ENCODE data around the gene CD47.

Gene CD47

GRCh38 chr3:108001457-108001856 lies 89.4 kb downstream of the CD47 start:
- Histone ChIP-seq H3K4me2 (peak overlapping the region in 2 of 11 experiments; percentile 57 to 79; a peak in 4 of 22 replicates), H3K9ac (no peak overlapping the region), H4K20me1 (0 out of 22 replicates have a peak, but pooled peaks cover 0 to 3% (median 0%) of the 10 kb centered on the region in 11 experiments), H3K27ac (no peak overlapping the region), H3K36me3 (no peaks in the 10 kb centered on the region), H3K27me3 (peaks cover 0 to 17% (median 0%) of the 10 kb centered on the region in 11 experiments; a peak in 7 of 22 replicates), H3K4me3 (no peak overlapping the region), H3K4me1 (peaks cover 27 to 68% (median 28%) of the 10 kb centered on the region in 10 experiments), H3K9me3 (replicated peaks in 1 of 11) (peaks cover 0 to 6% (median 0%) of the 10 kb centered on the region in 11 experiments; a peak in 2 of 22 replicates)
- no peak for TF ChIP-seq Cebpa-rat (IDR thresholded peaks at IDR 0.05)

GRCh38 chr3:107999215-107999775 lies 91.5 kb downstream of the CD47 start:
- Histone ChIP-seq H3K4me2 (no peak overlapping the region), H3K27ac (no peak overlapping the region)
- TF ChIP-seq Cebpa-rat (IDR thresholded peaks at IDR 0.05) = no peak

GRCh38 chr3:107997671-107998070 lies 93.2 kb downstream of the CD47 start:
- no peaks in the 10 kb centered on the region for H4K20me1 ChIP-seq

More at GRCh38 chr3:107999215-107999775, 91.5 kb downstream of the CD47 start:
- peaks cover 6 to 66% (median 8%) of the 10 kb centered on the region in 10 experiments for H3K4me1 ChIP-seq
- H3K9ac ChIP-seq = no peak overlapping the region
- H3K9me3 ChIP-seq (replicated peaks in 1 of 11) = peaks cover 0 to 6% (median 0%) of the 10 kb centered on the region in 11 experiments; a peak in 2 of 22 replicates
- H3K4me3 ChIP-seq = no peak overlapping the region
- H3K36me3 ChIP-seq = no peaks in the 10 kb centered on the region
- H3K27me3 ChIP-seq = peaks cover 0 to 17% (median 0%) of the 10 kb centered on the region in 11 experiments; a peak in 6 of 22 replicates
- H4K20me1 ChIP-seq = no peaks in the 10 kb centered on the region

GRCh38 chr3:107995823-107996222 lies 95.0 kb downstream of the CD47 start:
- H3K27ac ChIP-seq = no peak overlapping the region
- H3K4me3 ChIP-seq = no peak overlapping the region
- H3K27me3 ChIP-seq = no peaks in the 10 kb centered on the region

More at GRCh38 chr3:107997671-107998070, 93.2 kb downstream of the CD47 start:
- H3K36me3 ChIP-seq = no peaks in the 10 kb centered on the region
- H3K9me3 ChIP-seq (replicated peaks in 1 of 11) = peaks cover 0 to 6% (median 0%) of the 10 kb centered on the region in 11 experiments; a peak in 2 of 22 replicates
- no peak for TF ChIP-seq Cebpa-rat (IDR thresholded peaks at IDR 0.05)
- no peak overlapping the region for H3K9ac ChIP-seq
- no peak overlapping the region for H3K4me3 ChIP-seq
- H3K27me3 ChIP-seq = peaks cover 0 to 16% (median 0%) of the 10 kb centered on the region in 11 experiments; a peak in 6 of 22 replicates
- peak overlapping the region in 1 of 11 experiments; percentile 19; a peak in 1 of 22 replicates for H3K4me2 ChIP-seq
- no peak overlapping the region for H3K27ac ChIP-seq
- H3K4me1 ChIP-seq = peaks cover 7 to 66% (median 12%) of the 10 kb centered on the region in 10 experiments; a peak in 19 of 20 replicates

GRCh38 chr3:107994956-107995715 lies 95.7 kb downstream of the CD47 start:
- H4K20me1 ChIP-seq = no peaks in the 10 kb centered on the region
- H3K4me1 ChIP-seq = peaks cover 7 to 72% (median 12%) of the 10 kb centered on the region in 10 experiments; a peak in 19 of 20 replicates
- H3K36me3 ChIP-seq = no peaks in the 10 kb centered on the region
- no peak overlapping the region for H3K9ac ChIP-seq
- no peak overlapping the region for H3K27ac ChIP-seq
- no peaks in the 10 kb centered on the region for H3K27me3 ChIP-seq
- no peak for TF ChIP-seq Cebpa-rat (IDR thresholded peaks at IDR 0.05)
- H3K9me3 ChIP-seq (replicated peaks in 1 of 11) = peaks cover 0 to 3% (median 0%) of the 10 kb centered on the region in 11 experiments; a peak in 1 of 22 replicates
- peak overlapping the region in 2 of 11 experiments; percentile 88 to 93; a peak in 3 of 22 replicates for H3K4me2 ChIP-seq
- no peak overlapping the region for H3K4me3 ChIP-seq

More at GRCh38 chr3:107995823-107996222, 95.0 kb downstream of the CD47 start:
- H3K9me3 ChIP-seq (replicated peaks in 1 of 11) = peaks cover 0 to 6% (median 0%) of the 10 kb centered on the region in 11 experiments; a peak in 1 of 22 replicates
- no peak for TF ChIP-seq Cebpa-rat (IDR thresholded peaks at IDR 0.05)
- no peak overlapping the region for H3K9ac ChIP-seq
- peaks cover 7 to 66% (median 12%) of the 10 kb centered on the region in 10 experiments; a peak in 19 of 20 replicates for H3K4me1 ChIP-seq
- H3K36me3 ChIP-seq = no peaks in the 10 kb centered on the region
- H4K20me1 ChIP-seq = no peaks in the 10 kb centered on the region
- H3K4me2 ChIP-seq = no peak overlapping the region

- no peak for TF ChIP-seq Cebpa-rat (IDR thresholded peaks at IDR 0.05)
- no peak overlapping the region for H3K4me3 ChIP-seq
- H3K9ac ChIP-seq = 0 out of 22 replicates have a peak overlapping the region, but pooled peaks of 1 of the 11 experiments have one; percentile 59
- no peaks in the 10 kb centered on the region for H3K36me3 ChIP-seq
- H4K20me1 ChIP-seq = no peaks in the 10 kb centered on the region
- H3K27me3 ChIP-seq = no peaks in the 10 kb centered on the region
- no peaks in the 10 kb centered on the region for H3K9me3 ChIP-seq (replicated peaks in 1 of 11)
- H3K4me2 ChIP-seq = peak overlapping the region in 3 of 11 experiments; percentile 80 to 93 (median 88); a peak in 7 of 22 replicates
- H3K4me1 ChIP-seq = peaks cover 7 to 81% (median 12%) of the 10 kb centered on the region in 10 experiments; a peak in 19 of 20 replicates
- H3K27ac ChIP-seq = peak overlapping the region in 4 of 11 experiments; percentile 44 to 76 (median 68); a peak in 6 of 22 replicates
These were observed 96.7 kb downstream of the CD47 start for GRCh38 chr3:107994181-107994580.

- H3K36me3 ChIP-seq = no peaks in the 10 kb centered on the region
- H3K4me1 ChIP-seq = peaks cover 7 to 85% (median 12%) of the 10 kb centered on the region in 10 experiments; a peak in 19 of 20 replicates
- H3K4me2 ChIP-seq = peak overlapping the region in 9 of 11 experiments; percentile 16 to 93 (median 52); a peak in 15 of 22 replicates
- H3K9me3 ChIP-seq (replicated peaks in 1 of 11) = no peaks in the 10 kb centered on the region
- H3K4me3 ChIP-seq = no peak overlapping the region
- no peak for TF ChIP-seq Cebpa-rat (IDR thresholded peaks at IDR 0.05)
- no peaks in the 10 kb centered on the region for H4K20me1 ChIP-seq
- H3K27me3 ChIP-seq = no peaks in the 10 kb centered on the region
- H3K27ac ChIP-seq = peak overlapping the region in 4 of 11 experiments; percentile 44 to 76 (median 68); a peak in 6 of 22 replicates
- H3K9ac ChIP-seq = peak overlapping the region in 2 of 11 experiments; percentile 52 to 59; a peak in 3 of 22 replicates
These were observed 97.1 kb downstream of the CD47 start for GRCh38 chr3:107993771-107994170.
